ENCODE data around the gene FMN1.

Gene FMN1

GRCh38 chr15:33059184-33059583 is 135.3 kb downstream of the FMN1 start:
- DNase-seq (ENCODE audit: low read depth, low spot score), result no peak

GRCh38 chr15:33057845-33058244 is 136.7 kb downstream of the FMN1 start:
- no peak for DNase-seq (ENCODE audit: low read depth, low spot score)

GRCh38 chr15:33055962-33056361 is 138.6 kb downstream of the FMN1 start:
- DNase-seq (ENCODE audit: low read depth, low spot score), result no peak

- no peak for DNase-seq (ENCODE audit: low read depth, low spot score)
Observed at GRCh38 chr15:33051528-33051927, 143.0 kb downstream of the FMN1 start.

GRCh38 chr15:33048255-33048654 is 146.3 kb downstream of the FMN1 start:
- DNase-seq (ENCODE audit: low read depth, low spot score), result no peak

- DNase-seq (ENCODE audit: low read depth, low spot score), result no peak
Observed at GRCh38 chr15:33047077-33047476, 147.4 kb downstream of the FMN1 start.

- no peak for DNase-seq (ENCODE audit: low read depth, low spot score)
Observed at GRCh38 chr15:33046329-33046728, 148.2 kb downstream of the FMN1 start.

GRCh38 chr15:33045066-33045810 is 149.3 kb downstream of the FMN1 start:
- no peak for DNase-seq (ENCODE audit: low read depth, low spot score)

- DNase-seq (ENCODE audit: low read depth, low spot score), result no peak
Observed at GRCh38 chr15:33044598-33044997, 149.9 kb downstream of the FMN1 start.

- no peak for DNase-seq (ENCODE audit: low read depth, low spot score)
Observed at GRCh38 chr15:33043636-33044035, 150.9 kb downstream of the FMN1 start.

GRCh38 chr15:33040496-33040895 is 154.0 kb downstream of the FMN1 start:
- DNase-seq (ENCODE audit: low read depth, low spot score), result no peak

- no peak for DNase-seq (ENCODE audit: low read depth, low spot score)
Observed at GRCh38 chr15:33034588-33034987, 159.9 kb downstream of the FMN1 start.

GRCh38 chr15:33032053-33032452 is 162.5 kb downstream of the FMN1 start:
- DNase-seq (ENCODE audit: low read depth, low spot score), result no peak

- no peak for DNase-seq (ENCODE audit: low read depth, low spot score)
Observed at GRCh38 chr15:33031324-33031821, 163.1 kb downstream of the FMN1 start.

- DNase-seq (ENCODE audit: low read depth, low spot score), result no peak
Observed at GRCh38 chr15:33030315-33030714, 164.2 kb downstream of the FMN1 start.

GRCh38 chr15:33029109-33029652 is 165.3 kb downstream of the FMN1 start:
- DNase-seq (ENCODE audit: low read depth, low spot score), result no peak

GRCh38 chr15:33028495-33028894 is 166.0 kb downstream of the FMN1 start:
- DNase-seq (ENCODE audit: low read depth, low spot score), result no peak

- DNase-seq (ENCODE audit: low read depth, low spot score), result no peak
Observed at GRCh38 chr15:33027306-33028035, 167.0 kb downstream of the FMN1 start.

GRCh38 chr15:33026614-33027013 is 167.9 kb downstream of the FMN1 start:
- no peak for DNase-seq (ENCODE audit: low read depth, low spot score)

- no peak for DNase-seq (ENCODE audit: low read depth, low spot score)
Observed at GRCh38 chr15:33022629-33023028, 171.9 kb downstream of the FMN1 start.

- DNase-seq (ENCODE audit: low read depth, low spot score), result no peak
Observed at GRCh38 chr15:33021806-33022389, 172.6 kb downstream of the FMN1 start.

GRCh38 chr15:33019354-33019981 is 175.0 kb downstream of the FMN1 start:
- DNase-seq (ENCODE audit: low read depth, low spot score), result no peak

Data from activated naive CD8-positive, alpha-beta T cell treated with anti-CD3 and anti-CD28 coated beads, Interleukin-2, amount 50 U/mL, for 16 hours (primary cell).